Endothelial cell (in vitro differentiated cells): ENCODE results near the gene ZHX3. TPM values are rescaled to one million over a fixed set of nuclear protein-coding genes. Genes with fewer than 3 reads are reported as not detected.

ENCODE experiments used
- DNase-seq: peaks from one replicate; pipeline ENCODE4 v3.0.0; 2021; ENCODE audit warnings: low spot score
- H3K27ac Mint-ChIP-seq: one replicate; pipeline ENCODE4 v1.8.0; 2021; ENCODE audit warnings: mixed read lengths, inconsistent platforms; ENCODE audit not compliant: unreplicated experiment
- H3K27me3 Mint-ChIP-seq: one replicate; pipeline ENCODE4 v1.8.0; 2021; ENCODE audit warnings: mild to moderate bottlenecking, moderate library complexity, mixed read lengths, inconsistent platforms; ENCODE audit not compliant: unreplicated experiment
- H3K36me3 Mint-ChIP-seq: one replicate; pipeline ENCODE4 v1.8.0; 2021; ENCODE audit warnings: mild to moderate bottlenecking, low read depth, mixed read lengths, inconsistent platforms; ENCODE audit not compliant: unreplicated experiment
- H3K4me1 Mint-ChIP-seq: one replicate; pipeline ENCODE4 v1.8.0; 2021; ENCODE audit warnings: mild to moderate bottlenecking, mixed read lengths, inconsistent platforms; ENCODE audit not compliant: unreplicated experiment
- H3K4me3 Mint-ChIP-seq: one replicate; pipeline ENCODE4 v1.8.0; 2021; ENCODE audit warnings: mild to moderate bottlenecking, mixed read lengths, inconsistent platforms; ENCODE audit not compliant: unreplicated experiment
- H3K9me3 Mint-ChIP-seq: one replicate; pipeline ENCODE4 v1.8.0; 2021; ENCODE audit warnings: mixed read lengths, inconsistent platforms; ENCODE audit not compliant: unreplicated experiment
- CTCF ChIP-seq: fragments of 200-600 bp; sonication (generic); IDR thresholded peaks from one replicate; pipeline ENCODE4 v1.5.0; 2021; ENCODE audit warnings: antibody characterized with exemption; ENCODE audit not compliant: unreplicated experiment
- total RNA-seq: library from RNA; stranded (reverse); fragmentation: NEBNext Ultra II Directional; extraction: Animal tissue kit (Norgen Biotek cat#: 25700); gene quantifications from one replicate; pipeline ENCODE4 v1.2.1, GENCODE V29; 2021; ENCODE audit not compliant: unreplicated experiment

ZHX3 gene
- total RNA-seq, 1 donor from 2014 or later, result 20.9 TPM

GRCh38 chr20:41268917-41269652 lies 48.4 kb downstream of the ZHX3 start:
- Mint-ChIP-seq H3K27me3 (no peaks in the 10 kb centered on the region), H3K27ac (no peak overlapping the region), H3K4me3 (no peak overlapping the region), H3K36me3 (peaks cover 3% of the 10 kb centered on the region), H3K9me3 (no peaks in the 10 kb centered on the region), H3K4me1 (no peaks in the 10 kb centered on the region)
- DNase-seq, result no peak
- TF ChIP-seq CTCF, result no peak

GRCh38 chr20:41268402-41268801 lies 49.1 kb downstream of the ZHX3 start:
- no peak for DNase-seq
- no peak for TF ChIP-seq CTCF
- Mint-ChIP-seq H3K36me3 (peaks cover 3% of the 10 kb centered on the region), H3K4me1 (no peaks in the 10 kb centered on the region), H3K9me3 (no peaks in the 10 kb centered on the region), H3K4me3 (no peak overlapping the region), H3K27me3 (no peaks in the 10 kb centered on the region), H3K27ac (no peak overlapping the region)

- no peak overlapping the region for H3K4me3 Mint-ChIP-seq
- no peak overlapping the region for H3K27ac Mint-ChIP-seq
- no peak for TF ChIP-seq CTCF
- no peaks in the 10 kb centered on the region for H3K9me3 Mint-ChIP-seq
- no peak for DNase-seq
- no peaks in the 10 kb centered on the region for H3K27me3 Mint-ChIP-seq
- H3K36me3 Mint-ChIP-seq, result peaks cover 3% of the 10 kb centered on the region
- H3K4me1 Mint-ChIP-seq, result peaks cover under 1% of the 10 kb centered on the region
Measured at GRCh38 chr20:41265938-41266337, 51.6 kb downstream of the ZHX3 start.

- TF ChIP-seq CTCF, result no peak
- Mint-ChIP-seq H3K9me3 (no peaks in the 10 kb centered on the region), H3K36me3 (peaks cover 3% of the 10 kb centered on the region), H3K4me1 (peaks cover 11% of the 10 kb centered on the region), H3K27me3 (no peaks in the 10 kb centered on the region), H3K4me3 (no peak overlapping the region), H3K27ac (no peak overlapping the region)
- DNase-seq, result no peak
Measured at GRCh38 chr20:41264819-41265218, 52.7 kb downstream of the ZHX3 start.
